Measurements from ENCODE around the gene SSBP2.

DNA sequence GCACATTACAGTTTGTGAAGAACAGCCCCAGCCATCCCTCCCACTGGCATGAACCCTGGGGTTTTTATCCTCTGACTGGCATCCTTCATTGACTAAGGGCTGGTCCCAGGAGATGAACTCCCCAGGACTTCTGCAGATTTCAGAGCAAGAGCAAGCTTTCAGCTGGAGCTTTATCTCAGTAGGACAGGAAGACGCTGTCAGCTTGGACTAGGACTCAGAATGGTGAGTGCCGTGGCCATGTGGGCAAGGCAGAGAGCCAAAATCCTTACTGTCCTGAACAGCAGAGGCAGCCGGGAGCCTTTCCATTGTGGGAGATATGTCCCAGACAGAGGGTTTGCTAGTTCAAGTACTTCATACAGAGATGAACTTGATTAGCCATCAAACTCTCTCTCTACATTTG lies 353.7 kb downstream of the SSBP2 start:
- TF ChIP-seq, protein P1, sequence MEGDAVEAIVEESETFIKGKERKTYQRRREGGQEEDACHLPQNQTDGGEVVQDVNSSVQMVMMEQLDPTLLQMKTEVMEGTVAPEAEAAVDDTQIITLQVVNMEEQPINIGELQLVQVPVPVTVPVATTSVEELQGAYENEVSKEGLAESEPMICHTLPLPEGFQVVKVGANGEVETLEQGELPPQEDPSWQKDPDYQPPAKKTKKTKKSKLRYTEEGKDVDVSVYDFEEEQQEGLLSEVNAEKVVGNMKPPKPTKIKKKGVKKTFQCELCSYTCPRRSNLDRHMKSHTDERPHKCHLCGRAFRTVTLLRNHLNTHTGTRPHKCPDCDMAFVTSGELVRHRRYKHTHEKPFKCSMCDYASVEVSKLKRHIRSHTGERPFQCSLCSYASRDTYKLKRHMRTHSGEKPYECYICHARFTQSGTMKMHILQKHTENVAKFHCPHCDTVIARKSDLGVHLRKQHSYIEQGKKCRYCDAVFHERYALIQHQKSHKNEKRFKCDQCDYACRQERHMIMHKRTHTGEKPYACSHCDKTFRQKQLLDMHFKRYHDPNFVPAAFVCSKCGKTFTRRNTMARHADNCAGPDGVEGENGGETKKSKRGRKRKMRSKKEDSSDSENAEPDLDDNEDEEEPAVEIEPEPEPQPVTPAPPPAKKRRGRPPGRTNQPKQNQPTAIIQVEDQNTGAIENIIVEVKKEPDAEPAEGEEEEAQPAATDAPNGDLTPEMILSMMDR (IDR thresholded peaks at IDR 0.05), result no peak
- TF ChIP-seq POLR2A (IDR thresholded peaks at IDR 0.05), result no peak

Data from thyroid gland (tissue), 4 donors.